GM12874 (cell line): ENCODE data around the gene RLBP1.

Experiments used
- TF ChIP-seq, protein P1 (sequence below): IDR thresholded peaks from 2 replicates; pipeline ENCODE4 v1.5.1; 2011; ENCODE audit warnings: low read depth, mild to moderate bottlenecking, control low read depth, low read length, moderate library complexity; ENCODE audit not compliant: insufficient read depth

Gene RLBP1

DNA sequence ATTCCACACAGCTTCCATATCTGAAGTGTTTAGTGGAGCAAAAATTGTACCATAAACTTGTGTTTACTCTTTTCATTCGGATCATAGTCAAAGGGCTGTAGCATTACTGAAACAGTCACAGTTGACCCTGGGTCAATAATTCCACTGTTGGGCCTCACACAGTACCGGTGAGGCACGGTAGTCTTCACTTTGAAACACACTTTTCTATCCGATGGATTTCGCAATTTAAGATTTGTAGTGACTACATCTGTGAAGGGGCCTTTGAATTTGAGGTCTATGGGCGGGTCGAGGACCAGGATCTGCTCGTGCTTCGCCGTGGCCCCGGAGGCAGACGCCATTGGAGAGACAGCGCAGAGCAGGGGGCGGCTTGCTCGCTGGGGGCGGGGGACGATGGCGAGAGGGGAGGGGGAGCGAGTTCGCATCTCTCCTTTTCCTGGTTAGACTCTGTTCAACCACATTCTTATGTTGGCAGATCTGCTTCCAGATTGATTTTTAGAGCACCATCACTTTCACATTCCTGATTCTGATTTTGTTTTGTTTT, 19.8 kb downstream of the RLBP1 start:
- TF ChIP-seq, protein P1, sequence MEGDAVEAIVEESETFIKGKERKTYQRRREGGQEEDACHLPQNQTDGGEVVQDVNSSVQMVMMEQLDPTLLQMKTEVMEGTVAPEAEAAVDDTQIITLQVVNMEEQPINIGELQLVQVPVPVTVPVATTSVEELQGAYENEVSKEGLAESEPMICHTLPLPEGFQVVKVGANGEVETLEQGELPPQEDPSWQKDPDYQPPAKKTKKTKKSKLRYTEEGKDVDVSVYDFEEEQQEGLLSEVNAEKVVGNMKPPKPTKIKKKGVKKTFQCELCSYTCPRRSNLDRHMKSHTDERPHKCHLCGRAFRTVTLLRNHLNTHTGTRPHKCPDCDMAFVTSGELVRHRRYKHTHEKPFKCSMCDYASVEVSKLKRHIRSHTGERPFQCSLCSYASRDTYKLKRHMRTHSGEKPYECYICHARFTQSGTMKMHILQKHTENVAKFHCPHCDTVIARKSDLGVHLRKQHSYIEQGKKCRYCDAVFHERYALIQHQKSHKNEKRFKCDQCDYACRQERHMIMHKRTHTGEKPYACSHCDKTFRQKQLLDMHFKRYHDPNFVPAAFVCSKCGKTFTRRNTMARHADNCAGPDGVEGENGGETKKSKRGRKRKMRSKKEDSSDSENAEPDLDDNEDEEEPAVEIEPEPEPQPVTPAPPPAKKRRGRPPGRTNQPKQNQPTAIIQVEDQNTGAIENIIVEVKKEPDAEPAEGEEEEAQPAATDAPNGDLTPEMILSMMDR, result no peak

DNA sequence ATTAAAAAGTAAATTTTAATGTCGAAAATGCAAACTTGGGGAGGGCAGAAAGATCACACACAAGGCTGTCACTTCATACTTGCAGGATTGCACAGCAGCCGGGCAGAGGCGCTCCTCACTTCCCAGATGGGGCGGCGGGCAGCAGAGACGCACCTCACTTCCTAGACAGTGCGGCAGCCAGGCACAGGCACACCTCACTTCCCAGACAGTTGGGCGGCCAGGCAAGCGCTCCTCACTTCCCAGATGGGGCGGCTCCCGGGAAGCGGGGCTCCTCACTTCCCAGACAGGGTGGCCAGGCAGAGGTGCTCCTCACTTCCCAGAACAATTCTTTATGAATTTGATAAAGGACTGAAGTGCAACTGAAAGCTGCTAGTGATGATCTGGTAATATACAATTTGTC, 21.2 kb downstream of the RLBP1 start:
- TF ChIP-seq, protein P1, result no peak

DNA sequence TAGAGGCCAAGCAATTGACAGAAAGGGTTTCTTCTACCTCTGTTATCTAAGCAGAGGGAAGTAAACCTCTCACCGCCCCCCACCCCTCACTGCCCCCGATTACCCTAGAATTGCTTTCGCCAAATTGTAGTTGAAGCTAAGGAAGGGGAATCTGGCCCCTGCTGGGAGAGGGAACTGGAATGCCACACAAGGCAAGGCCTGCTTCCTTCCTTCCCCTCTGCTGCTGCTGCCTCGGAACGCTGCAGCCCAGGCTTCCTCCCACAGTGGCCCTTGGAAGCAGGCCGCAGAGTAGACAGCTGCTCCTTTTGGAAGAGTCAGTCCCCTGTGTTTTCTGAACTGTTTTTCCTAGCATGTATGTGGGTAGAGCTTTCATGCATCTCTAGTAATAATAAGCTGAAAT, 21.6 kb downstream of the RLBP1 start:
- TF ChIP-seq, protein P1, result no peak

DNA sequence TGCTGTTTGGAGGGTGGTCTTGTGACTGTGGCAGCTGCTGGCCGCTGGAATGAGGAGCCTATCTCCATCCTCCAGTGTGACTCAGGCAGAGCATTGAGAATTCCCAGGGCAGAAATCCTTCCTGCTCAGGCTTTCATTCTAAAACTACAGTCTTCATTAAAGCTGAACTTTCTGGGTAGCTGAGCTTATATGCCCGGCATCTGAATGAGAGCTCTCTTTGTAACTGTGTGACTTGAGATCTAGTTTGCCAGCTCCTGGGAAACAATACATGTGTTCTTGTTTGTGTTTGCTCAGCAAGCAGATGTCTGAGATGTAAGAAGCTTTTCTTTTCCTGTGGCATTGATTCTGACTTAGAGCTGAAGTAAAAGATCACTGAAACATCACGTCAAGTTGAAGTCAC, 22.4 kb downstream of the RLBP1 start:
- TF ChIP-seq, protein P1, result no peak

DNA sequence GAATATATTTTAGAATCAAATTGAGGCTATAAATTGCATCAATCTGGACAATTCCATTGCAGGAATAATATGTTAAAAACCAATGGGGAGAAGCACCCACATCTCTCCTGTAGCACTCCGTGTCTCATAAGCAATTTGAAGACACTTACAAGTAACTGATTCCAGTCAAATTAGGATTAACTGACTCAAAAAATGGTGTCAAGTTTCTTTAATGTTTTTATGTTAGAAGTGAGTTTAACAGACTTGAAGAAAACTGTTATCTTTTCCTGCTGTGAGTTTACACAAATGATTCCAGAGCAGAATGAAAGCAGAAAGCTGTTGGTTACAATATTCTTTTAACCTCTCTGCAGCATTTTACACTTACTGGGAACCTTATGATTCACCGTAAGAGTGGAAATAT, 23.2 kb downstream of the RLBP1 start:
- TF ChIP-seq, protein P1, result no peak

DNA sequence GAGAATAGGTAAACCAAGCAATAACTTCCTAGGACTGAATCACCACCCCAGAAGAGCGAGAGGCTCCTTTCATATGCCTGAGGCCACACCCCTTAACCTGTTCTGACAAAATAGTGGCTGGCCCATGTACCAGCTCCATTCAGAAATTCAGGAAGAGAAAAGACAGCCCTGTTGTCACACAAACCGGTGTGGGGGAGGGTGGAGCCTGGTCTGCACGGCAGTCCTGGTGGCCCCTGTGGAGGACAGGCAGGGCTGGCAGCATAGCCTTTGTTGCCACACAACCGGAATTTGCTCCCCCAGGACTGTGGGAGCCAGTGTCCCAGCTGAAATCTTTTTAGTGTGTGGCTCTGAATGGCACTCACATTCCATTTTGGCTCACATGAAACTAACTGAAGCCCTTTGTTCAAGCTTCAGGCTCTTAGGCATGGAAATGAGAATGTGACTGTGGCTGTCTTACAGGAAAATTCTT, 23.8 kb downstream of the RLBP1 start:
- TF ChIP-seq, protein P1, result no peak

DNA sequence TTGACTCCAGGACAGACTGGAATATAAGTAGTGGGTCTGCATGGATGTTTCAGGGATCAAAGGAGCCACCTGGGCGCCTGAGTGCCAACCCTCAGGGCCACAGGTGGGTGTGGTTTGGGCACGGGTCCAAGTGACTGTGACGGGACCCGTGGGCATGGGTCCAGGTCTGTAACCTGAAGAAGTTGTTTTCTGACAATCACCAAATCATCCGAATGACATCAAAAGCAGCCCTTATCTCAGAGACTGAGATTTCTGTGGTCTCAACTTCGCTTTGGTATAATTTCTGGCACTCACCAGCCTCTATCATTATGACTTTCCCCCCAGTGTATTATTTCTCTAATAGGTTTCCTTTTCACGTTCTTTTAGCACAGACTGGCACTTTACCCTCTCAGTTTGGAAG, 24.4 kb downstream of the RLBP1 start:
- TF ChIP-seq, protein P1, result no peak
